Liver (tissue), 9 donors: Measurements from ENCODE around the gene CBFA2T3. TPM values are rescaled to one million over a fixed set of nuclear protein-coding genes. Genes with fewer than 3 reads are reported as not detected.

Experiments
- DNase-seq: peaks from one replicate; pipeline ENCODE4 v3.0.0-alpha.2; 2017; ENCODE audit warnings: low spot score
- H3K27ac ChIP-seq, 2 donors: one replicate each; pipeline ENCODE4 v1.7.0; 2013; ENCODE audit warnings: inconsistent platforms in 2 of 2, low read length in 2 of 2, control low read depth in 1 of 2, low read depth in 1 of 2, mild to moderate bottlenecking in 1 of 2
- H3K27me3 ChIP-seq, 4 donors: one replicate each; pipeline versions ENCODE4 v1.6.1 to v1.7.0; 2013; ENCODE audit warnings: low read length in 3 of 4, inconsistent platforms in 1 of 4, mild to moderate bottlenecking in 1 of 4, moderate library complexity in 1 of 4; ENCODE audit not compliant: control insufficient read depth in 4 of 4, insufficient read depth in 4 of 4
- H3K36me3 ChIP-seq, 4 donors: one replicate each; pipeline versions ENCODE4 v1.6.1 to v1.7.0; 2013; ENCODE audit warnings: low read length in 3 of 4, mild to moderate bottlenecking in 3 of 4, low read depth in 1 of 4, moderate library complexity in 1 of 4; ENCODE audit not compliant: control insufficient read depth in 4 of 4, insufficient read depth in 3 of 4
- H3K4me1 ChIP-seq, 4 donors: one replicate each; pipeline versions ENCODE4 v1.6.1 to v1.7.0; 2013; ENCODE audit warnings: low read length in 3 of 4, mild to moderate bottlenecking in 3 of 4, moderate library complexity in 1 of 4; ENCODE audit not compliant: control insufficient read depth in 4 of 4, insufficient read depth in 4 of 4
- H3K4me3 ChIP-seq, 3 donors: one replicate each; pipeline versions ENCODE4 v1.6.1 to v1.7.0; 2013; ENCODE audit warnings: low read length in 3 of 3, control low read depth in 1 of 3, low read depth in 1 of 3, mild to moderate bottlenecking in 1 of 3
- H3K9ac ChIP-seq, 2 donors: one replicate each; pipeline ENCODE4 v1.7.0; 2013; ENCODE audit warnings: low read length in 2 of 2, mild to moderate bottlenecking in 2 of 2, moderate library complexity in 2 of 2, control low read depth in 1 of 2, low read depth in 1 of 2
- H3K9me3 ChIP-seq, 4 donors: one replicate each; pipeline versions ENCODE4 v1.6.1 to v1.7.0; 2013; ENCODE audit warnings: low read length in 3 of 4; ENCODE audit not compliant: control insufficient read depth in 4 of 4
- EGR1 ChIP-seq, 2 donors: IDR thresholded peaks; 2 replicates each; pipeline ENCODE4 v1.6.1; 2016 to 2018; ENCODE audit warnings: antibody characterized with exemption in 2 of 2, low read depth in 2 of 2
- FOXA1 ChIP-seq: IDR thresholded peaks from 2 replicates; pipeline ENCODE4 v1.6.1; 2016; ENCODE audit warnings: antibody characterized with exemption
- FOXA2 ChIP-seq: IDR thresholded peaks from 2 replicates; pipeline ENCODE4 v1.6.1; 2016; ENCODE audit warnings: antibody characterized with exemption
- GABPA ChIP-seq, 2 donors: IDR thresholded peaks in 1 of 2; conservative IDR thresholded peaks in 1 of 2; 2 replicates each; pipeline ENCODE4 v1.6.1; 2016; ENCODE audit warnings: antibody characterized with exemption in 2 of 2, mild to moderate bottlenecking in 1 of 2, moderate library complexity in 1 of 2
- HNF4A ChIP-seq, 2 donors: conservative IDR thresholded peaks; 2 replicates each; pipeline ENCODE4 v1.6.1; 2016; ENCODE audit warnings: antibody characterized with exemption in 2 of 2, mild to moderate bottlenecking in 2 of 2
- HNF4G ChIP-seq: IDR thresholded peaks from 2 replicates; pipeline ENCODE4 v1.6.1; 2016; ENCODE audit warnings: antibody characterized with exemption
- JUND ChIP-seq, 2 donors: IDR thresholded peaks; 2 replicates each; pipeline ENCODE4 v1.6.1; 2016; ENCODE audit warnings: antibody characterized with exemption in 2 of 2
- RAD21 ChIP-seq, 2 donors: IDR thresholded peaks; 2 replicates each; pipeline ENCODE4 v1.6.1; 2016; ENCODE audit warnings: antibody characterized with exemption in 2 of 2, mild to moderate bottlenecking in 2 of 2
- RXRA ChIP-seq, 2 donors: IDR thresholded peaks; 2 replicates each; pipeline ENCODE4 v1.6.1; 2017 to 2018; ENCODE audit warnings: antibody characterized with exemption in 2 of 2, mild to moderate bottlenecking in 1 of 2
- TAF1 ChIP-seq: conservative IDR thresholded peaks from 2 replicates; pipeline ENCODE4 v1.6.1; 2016; ENCODE audit warnings: antibody characterized with exemption, mild to moderate bottlenecking
- WGBS: extraction: QIAGEN DNeasy Blood & Tissue Kit; methylation state at CpG from one replicate; pipeline ENCODE4 v1.1.7; 2013; 5-methylcytosine and 5-hydroxymethylcytosine counted together
- polyA plus RNA-seq, 2 donors: library from polyadenylated mRNA; stranded (reverse) in 1 of 2; unstranded in 1 of 2; fragments of 200-250 nt in 1 of 2; fragments of >200 nt in 1 of 2; fragmentation: Nextera tagmentation in 1 of 2; extraction: Ambion mirVana in 1 of 2; gene quantifications; one replicate each; pipeline versions ENCODE4 v1.2.1 to v1.2.3, GENCODE V29; 2013 to 2015
- total RNA-seq, 2 donors: library from RNA; depleted of rRNA; stranded (reverse); fragments of >200 nt; gene quantifications; one replicate each; pipeline ENCODE4 v1.2.3, GENCODE V29; 2014
- TF ChIP-seq, protein P1 (sequence below): fragments of 150-350 bp; IDR thresholded peaks from 2 replicates; pipeline ENCODE4 v1.5.1; 2017; ENCODE audit warnings: improper control_type of control experiment, low read depth, low read length; ENCODE audit not compliant: missing input control
- TF ChIP-seq, protein P2 (sequence below): IDR thresholded peaks from 2 replicates; pipeline ENCODE4 v1.6.1; 2016; ENCODE audit warnings: antibody characterized with exemption
- TF ChIP-seq, protein P3 (sequence below): IDR thresholded peaks from 2 replicates; pipeline ENCODE4 v1.6.1; 2016; ENCODE audit warnings: antibody characterized with exemption
- TF ChIP-seq, protein P4 (sequence below): IDR thresholded peaks from 2 replicates; pipeline ENCODE4 v1.6.1; 2016; ENCODE audit warnings: antibody characterized with exemption, mild to moderate bottlenecking
- TF ChIP-seq, protein P5 (sequence below): IDR thresholded peaks from 2 replicates; pipeline ENCODE4 v1.6.1; 2016; ENCODE audit warnings: antibody characterized with exemption
- donor health status: healthy.
- donor health status: healthy.
- donor health status: healthy.
- donor health status: healthy.
- donor health status: healthy.

The CBFA2T3 gene
- total and polyA plus RNA-seq, 4 donors: 1.4 to 4.5 (median 3.1) TPM

DNA sequence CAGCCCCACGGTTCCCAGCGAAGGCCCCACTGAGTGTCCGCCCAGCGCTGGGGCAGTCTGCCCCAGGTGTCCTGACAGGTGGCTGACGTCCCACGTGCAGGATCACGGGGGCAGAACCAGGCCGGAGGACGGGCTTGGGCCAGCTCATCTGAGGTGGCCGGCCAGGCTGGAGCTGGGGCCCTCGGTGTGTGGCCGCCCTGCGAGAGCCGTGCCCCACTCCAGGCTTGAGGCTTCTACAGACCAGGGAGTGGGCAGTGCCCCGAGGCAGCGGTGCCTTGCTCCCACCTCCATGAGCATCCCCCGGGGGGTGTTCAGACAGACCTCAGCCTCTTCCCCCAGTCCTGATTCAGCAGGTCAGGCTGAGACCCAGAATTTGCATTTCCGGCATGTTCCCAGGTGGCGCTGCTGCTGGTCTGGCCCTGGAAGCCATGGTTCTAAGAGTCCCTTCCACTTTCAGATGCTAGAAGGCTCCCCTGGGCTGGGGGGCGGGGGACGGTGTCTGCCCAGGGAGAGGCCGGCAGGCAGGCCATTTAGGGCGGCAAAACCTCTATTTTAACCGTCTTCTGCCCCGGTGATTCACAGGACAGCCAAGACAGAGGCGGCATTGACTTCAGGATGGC, 75.2 kb downstream of the CBFA2T3 start:
- TF ChIP-seq, protein P1, sequence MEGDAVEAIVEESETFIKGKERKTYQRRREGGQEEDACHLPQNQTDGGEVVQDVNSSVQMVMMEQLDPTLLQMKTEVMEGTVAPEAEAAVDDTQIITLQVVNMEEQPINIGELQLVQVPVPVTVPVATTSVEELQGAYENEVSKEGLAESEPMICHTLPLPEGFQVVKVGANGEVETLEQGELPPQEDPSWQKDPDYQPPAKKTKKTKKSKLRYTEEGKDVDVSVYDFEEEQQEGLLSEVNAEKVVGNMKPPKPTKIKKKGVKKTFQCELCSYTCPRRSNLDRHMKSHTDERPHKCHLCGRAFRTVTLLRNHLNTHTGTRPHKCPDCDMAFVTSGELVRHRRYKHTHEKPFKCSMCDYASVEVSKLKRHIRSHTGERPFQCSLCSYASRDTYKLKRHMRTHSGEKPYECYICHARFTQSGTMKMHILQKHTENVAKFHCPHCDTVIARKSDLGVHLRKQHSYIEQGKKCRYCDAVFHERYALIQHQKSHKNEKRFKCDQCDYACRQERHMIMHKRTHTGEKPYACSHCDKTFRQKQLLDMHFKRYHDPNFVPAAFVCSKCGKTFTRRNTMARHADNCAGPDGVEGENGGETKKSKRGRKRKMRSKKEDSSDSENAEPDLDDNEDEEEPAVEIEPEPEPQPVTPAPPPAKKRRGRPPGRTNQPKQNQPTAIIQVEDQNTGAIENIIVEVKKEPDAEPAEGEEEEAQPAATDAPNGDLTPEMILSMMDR: no peak
- TF ChIP-seq JUND (IDR thresholded peaks at IDR 0.05): no peak
- no peak for TF ChIP-seq FOXA2
- TF ChIP-seq RAD21 (IDR thresholded peaks at IDR 0.05): no peak
- TF ChIP-seq, protein P2, sequence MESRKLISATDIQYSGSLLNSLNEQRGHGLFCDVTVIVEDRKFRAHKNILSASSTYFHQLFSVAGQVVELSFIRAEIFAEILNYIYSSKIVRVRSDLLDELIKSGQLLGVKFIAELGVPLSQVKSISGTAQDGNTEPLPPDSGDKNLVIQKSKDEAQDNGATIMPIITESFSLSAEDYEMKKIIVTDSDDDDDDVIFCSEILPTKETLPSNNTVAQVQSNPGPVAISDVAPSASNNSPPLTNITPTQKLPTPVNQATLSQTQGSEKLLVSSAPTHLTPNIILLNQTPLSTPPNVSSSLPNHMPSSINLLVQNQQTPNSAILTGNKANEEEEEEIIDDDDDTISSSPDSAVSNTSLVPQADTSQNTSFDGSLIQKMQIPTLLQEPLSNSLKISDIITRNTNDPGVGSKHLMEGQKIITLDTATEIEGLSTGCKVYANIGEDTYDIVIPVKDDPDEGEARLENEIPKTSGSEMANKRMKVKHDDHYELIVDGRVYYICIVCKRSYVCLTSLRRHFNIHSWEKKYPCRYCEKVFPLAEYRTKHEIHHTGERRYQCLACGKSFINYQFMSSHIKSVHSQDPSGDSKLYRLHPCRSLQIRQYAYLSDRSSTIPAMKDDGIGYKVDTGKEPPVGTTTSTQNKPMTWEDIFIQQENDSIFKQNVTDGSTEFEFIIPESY: no peak
- TF ChIP-seq EGR1 (IDR thresholded peaks at IDR 0.05; ENCODE audit: low read depth in 2 of 2): no peak
- TF ChIP-seq HNF4A (conservative IDR thresholded peaks at IDR 0.05): no peak
- no peak for TF ChIP-seq HNF4G
- no peak for DNase-seq
- no peaks in the 10 kb centered on the region for H3K9me3 ChIP-seq
- H3K4me1 ChIP-seq: no peaks in the 10 kb centered on the region
- H3K27me3 ChIP-seq: no peaks in the 10 kb centered on the region
- H3K36me3 ChIP-seq: no peaks in the 10 kb centered on the region
- 82% methylated on average over 26 of the region's 26 CpGs for WGBS
- no peak overlapping the region for H3K4me3 ChIP-seq
- no peak overlapping the region for H3K27ac ChIP-seq
- H3K9ac ChIP-seq: no peak overlapping the region

DNA sequence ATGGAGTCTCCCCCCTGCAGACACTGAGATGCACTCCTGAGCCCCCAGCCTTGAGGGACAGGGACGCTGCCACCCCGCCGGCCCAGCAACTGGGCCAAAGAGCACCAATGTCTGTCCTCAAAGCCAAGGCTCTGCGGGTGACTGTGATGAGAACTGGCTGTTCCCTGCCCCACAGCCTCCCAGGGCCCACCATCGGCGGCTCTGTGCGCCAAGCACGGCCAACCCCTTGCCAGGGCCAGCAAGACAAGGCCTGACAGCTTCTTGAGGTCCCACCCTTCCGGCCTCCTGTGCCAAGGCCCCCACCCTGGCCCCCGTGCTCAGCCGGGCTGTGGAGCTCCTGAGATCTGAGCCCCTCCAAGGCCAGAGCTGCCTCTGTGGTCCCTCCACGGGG, 76.3 kb downstream of the CBFA2T3 start:
- no peak overlapping the region for H3K27ac ChIP-seq
- DNase-seq: no peak
- TF ChIP-seq, protein P3, sequence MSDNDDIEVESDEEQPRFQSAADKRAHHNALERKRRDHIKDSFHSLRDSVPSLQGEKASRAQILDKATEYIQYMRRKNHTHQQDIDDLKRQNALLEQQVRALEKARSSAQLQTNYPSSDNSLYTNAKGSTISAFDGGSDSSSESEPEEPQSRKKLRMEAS: no peak
- TF ChIP-seq FOXA1 (no peak), TAF1 (no peak), GABPA (IDR thresholded peaks at IDR 0.05 in 1 of 2, conservative IDR thresholded peaks at IDR 0.05 in 1 of 2) (no peak), HNF4A (conservative IDR thresholded peaks at IDR 0.05) (no peak), RXRA (IDR thresholded peaks at IDR 0.05) (no peak), HNF4G (no peak), RAD21 (IDR thresholded peaks at IDR 0.05) (no peak), EGR1 (IDR thresholded peaks at IDR 0.05; ENCODE audit: low read depth in 2 of 2) (no peak), FOXA2 (no peak)
- TF ChIP-seq, protein P2: no peak
- TF ChIP-seq, protein P4, sequence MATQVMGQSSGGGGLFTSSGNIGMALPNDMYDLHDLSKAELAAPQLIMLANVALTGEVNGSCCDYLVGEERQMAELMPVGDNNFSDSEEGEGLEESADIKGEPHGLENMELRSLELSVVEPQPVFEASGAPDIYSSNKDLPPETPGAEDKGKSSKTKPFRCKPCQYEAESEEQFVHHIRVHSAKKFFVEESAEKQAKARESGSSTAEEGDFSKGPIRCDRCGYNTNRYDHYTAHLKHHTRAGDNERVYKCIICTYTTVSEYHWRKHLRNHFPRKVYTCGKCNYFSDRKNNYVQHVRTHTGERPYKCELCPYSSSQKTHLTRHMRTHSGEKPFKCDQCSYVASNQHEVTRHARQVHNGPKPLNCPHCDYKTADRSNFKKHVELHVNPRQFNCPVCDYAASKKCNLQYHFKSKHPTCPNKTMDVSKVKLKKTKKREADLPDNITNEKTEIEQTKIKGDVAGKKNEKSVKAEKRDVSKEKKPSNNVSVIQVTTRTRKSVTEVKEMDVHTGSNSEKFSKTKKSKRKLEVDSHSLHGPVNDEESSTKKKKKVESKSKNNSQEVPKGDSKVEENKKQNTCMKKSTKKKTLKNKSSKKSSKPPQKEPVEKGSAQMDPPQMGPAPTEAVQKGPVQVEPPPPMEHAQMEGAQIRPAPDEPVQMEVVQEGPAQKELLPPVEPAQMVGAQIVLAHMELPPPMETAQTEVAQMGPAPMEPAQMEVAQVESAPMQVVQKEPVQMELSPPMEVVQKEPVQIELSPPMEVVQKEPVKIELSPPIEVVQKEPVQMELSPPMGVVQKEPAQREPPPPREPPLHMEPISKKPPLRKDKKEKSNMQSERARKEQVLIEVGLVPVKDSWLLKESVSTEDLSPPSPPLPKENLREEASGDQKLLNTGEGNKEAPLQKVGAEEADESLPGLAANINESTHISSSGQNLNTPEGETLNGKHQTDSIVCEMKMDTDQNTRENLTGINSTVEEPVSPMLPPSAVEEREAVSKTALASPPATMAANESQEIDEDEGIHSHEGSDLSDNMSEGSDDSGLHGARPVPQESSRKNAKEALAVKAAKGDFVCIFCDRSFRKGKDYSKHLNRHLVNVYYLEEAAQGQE: no peak
- TF ChIP-seq, protein P5, sequence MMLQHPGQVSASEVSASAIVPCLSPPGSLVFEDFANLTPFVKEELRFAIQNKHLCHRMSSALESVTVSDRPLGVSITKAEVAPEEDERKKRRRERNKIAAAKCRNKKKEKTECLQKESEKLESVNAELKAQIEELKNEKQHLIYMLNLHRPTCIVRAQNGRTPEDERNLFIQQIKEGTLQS: no peak
- H3K9ac ChIP-seq: no peak overlapping the region
- 89% methylated on average over 12 of the region's 12 CpGs for WGBS
- H3K4me3 ChIP-seq: no peak overlapping the region
- no peaks in the 10 kb centered on the region for H3K27me3 ChIP-seq
- no peaks in the 10 kb centered on the region for H3K9me3 ChIP-seq
- no peaks in the 10 kb centered on the region for H3K36me3 ChIP-seq
- no peaks in the 10 kb centered on the region for H3K4me1 ChIP-seq
